Liver (tissue), 9 donors: ENCODE results near the gene TIGD7. TPM values are rescaled to one million over a fixed set of nuclear protein-coding genes. Genes with fewer than 3 reads are reported as not detected.
A peak's percentile ranks its signal among the peaks of the same experiment; 100 is the strongest.

Source experiments
- DNase-seq: peaks from one replicate; pipeline ENCODE4 v3.0.0-alpha.2; 2017; ENCODE audit warnings: low spot score
- H3K27ac ChIP-seq, 2 donors: one replicate each; pipeline ENCODE4 v1.7.0; 2013; ENCODE audit warnings: inconsistent platforms in 2 of 2, low read length in 2 of 2, control low read depth in 1 of 2, low read depth in 1 of 2, mild to moderate bottlenecking in 1 of 2
- H3K27me3 ChIP-seq, 4 donors: one replicate each; pipeline versions ENCODE4 v1.6.1 to v1.7.0; 2013; ENCODE audit warnings: low read length in 3 of 4, inconsistent platforms in 1 of 4, mild to moderate bottlenecking in 1 of 4, moderate library complexity in 1 of 4; ENCODE audit not compliant: control insufficient read depth in 4 of 4, insufficient read depth in 4 of 4
- H3K36me3 ChIP-seq, 4 donors: one replicate each; pipeline versions ENCODE4 v1.6.1 to v1.7.0; 2013; ENCODE audit warnings: low read length in 3 of 4, mild to moderate bottlenecking in 3 of 4, low read depth in 1 of 4, moderate library complexity in 1 of 4; ENCODE audit not compliant: control insufficient read depth in 4 of 4, insufficient read depth in 3 of 4
- H3K4me1 ChIP-seq, 4 donors: one replicate each; pipeline versions ENCODE4 v1.6.1 to v1.7.0; 2013; ENCODE audit warnings: low read length in 3 of 4, mild to moderate bottlenecking in 3 of 4, moderate library complexity in 1 of 4; ENCODE audit not compliant: control insufficient read depth in 4 of 4, insufficient read depth in 4 of 4
- H3K4me3 ChIP-seq, 3 donors: one replicate each; pipeline versions ENCODE4 v1.6.1 to v1.7.0; 2013; ENCODE audit warnings: low read length in 3 of 3, control low read depth in 1 of 3, low read depth in 1 of 3, mild to moderate bottlenecking in 1 of 3
- H3K9ac ChIP-seq, 2 donors: one replicate each; pipeline ENCODE4 v1.7.0; 2013; ENCODE audit warnings: low read length in 2 of 2, mild to moderate bottlenecking in 2 of 2, moderate library complexity in 2 of 2, control low read depth in 1 of 2, low read depth in 1 of 2
- H3K9me3 ChIP-seq, 4 donors: one replicate each; pipeline versions ENCODE4 v1.6.1 to v1.7.0; 2013; ENCODE audit warnings: low read length in 3 of 4; ENCODE audit not compliant: control insufficient read depth in 4 of 4
- EGR1 ChIP-seq, 2 donors: IDR thresholded peaks; 2 replicates each; pipeline ENCODE4 v1.6.1; 2016 to 2018; ENCODE audit warnings: antibody characterized with exemption in 2 of 2, low read depth in 2 of 2
- GABPA ChIP-seq, 2 donors: IDR thresholded peaks in 1 of 2; conservative IDR thresholded peaks in 1 of 2; 2 replicates each; pipeline ENCODE4 v1.6.1; 2016; ENCODE audit warnings: antibody characterized with exemption in 2 of 2, mild to moderate bottlenecking in 1 of 2, moderate library complexity in 1 of 2
- HNF4A ChIP-seq, 2 donors: conservative IDR thresholded peaks; 2 replicates each; pipeline ENCODE4 v1.6.1; 2016; ENCODE audit warnings: antibody characterized with exemption in 2 of 2, mild to moderate bottlenecking in 2 of 2
- JUND ChIP-seq, 2 donors: IDR thresholded peaks; 2 replicates each; pipeline ENCODE4 v1.6.1; 2016; ENCODE audit warnings: antibody characterized with exemption in 2 of 2
- RAD21 ChIP-seq, 2 donors: IDR thresholded peaks; 2 replicates each; pipeline ENCODE4 v1.6.1; 2016; ENCODE audit warnings: antibody characterized with exemption in 2 of 2, mild to moderate bottlenecking in 2 of 2
- RXRA ChIP-seq, 2 donors: IDR thresholded peaks; 2 replicates each; pipeline ENCODE4 v1.6.1; 2017 to 2018; ENCODE audit warnings: antibody characterized with exemption in 2 of 2, mild to moderate bottlenecking in 1 of 2
- TAF1 ChIP-seq: conservative IDR thresholded peaks from 2 replicates; pipeline ENCODE4 v1.6.1; 2016; ENCODE audit warnings: antibody characterized with exemption, mild to moderate bottlenecking
- YY1 ChIP-seq: IDR thresholded peaks from 2 replicates; pipeline ENCODE4 v1.6.1; 2016; ENCODE audit warnings: antibody characterized with exemption, mild to moderate bottlenecking
- WGBS: extraction: QIAGEN DNeasy Blood & Tissue Kit; methylation state at CpG from one replicate; pipeline ENCODE4 v1.1.7; 2013; 5-methylcytosine and 5-hydroxymethylcytosine counted together
- polyA plus RNA-seq, 2 donors: library from polyadenylated mRNA; stranded (reverse) in 1 of 2; unstranded in 1 of 2; fragments of 200-250 nt in 1 of 2; fragments of >200 nt in 1 of 2; fragmentation: Nextera tagmentation in 1 of 2; extraction: Ambion mirVana in 1 of 2; gene quantifications; one replicate each; pipeline versions ENCODE4 v1.2.1 to v1.2.3, GENCODE V29; 2013 to 2015
- total RNA-seq, 2 donors: library from RNA; depleted of rRNA; stranded (reverse); fragments of >200 nt; gene quantifications; one replicate each; pipeline ENCODE4 v1.2.3, GENCODE V29; 2014
- TF ChIP-seq, protein P1 (sequence below): fragments of 150-350 bp; IDR thresholded peaks from 2 replicates; pipeline ENCODE4 v1.5.1; 2017; ENCODE audit warnings: improper control_type of control experiment, low read depth, low read length; ENCODE audit not compliant: missing input control
- TF ChIP-seq, protein P2 (sequence below): IDR thresholded peaks from 2 replicates; pipeline ENCODE4 v1.6.1; 2016; ENCODE audit warnings: antibody characterized with exemption
- TF ChIP-seq, protein P3 (sequence below): IDR thresholded peaks from 2 replicates; pipeline ENCODE4 v1.6.1; 2016; ENCODE audit warnings: antibody characterized with exemption
- TF ChIP-seq, protein P4 (sequence below): IDR thresholded peaks from 2 replicates; pipeline ENCODE4 v1.6.1; 2016; ENCODE audit warnings: antibody characterized with exemption, mild to moderate bottlenecking
- donor health status: healthy.
- donor health status: healthy.
- donor health status: healthy.
- donor health status: healthy.
- donor health status: healthy.

TIGD7 gene, protein sequence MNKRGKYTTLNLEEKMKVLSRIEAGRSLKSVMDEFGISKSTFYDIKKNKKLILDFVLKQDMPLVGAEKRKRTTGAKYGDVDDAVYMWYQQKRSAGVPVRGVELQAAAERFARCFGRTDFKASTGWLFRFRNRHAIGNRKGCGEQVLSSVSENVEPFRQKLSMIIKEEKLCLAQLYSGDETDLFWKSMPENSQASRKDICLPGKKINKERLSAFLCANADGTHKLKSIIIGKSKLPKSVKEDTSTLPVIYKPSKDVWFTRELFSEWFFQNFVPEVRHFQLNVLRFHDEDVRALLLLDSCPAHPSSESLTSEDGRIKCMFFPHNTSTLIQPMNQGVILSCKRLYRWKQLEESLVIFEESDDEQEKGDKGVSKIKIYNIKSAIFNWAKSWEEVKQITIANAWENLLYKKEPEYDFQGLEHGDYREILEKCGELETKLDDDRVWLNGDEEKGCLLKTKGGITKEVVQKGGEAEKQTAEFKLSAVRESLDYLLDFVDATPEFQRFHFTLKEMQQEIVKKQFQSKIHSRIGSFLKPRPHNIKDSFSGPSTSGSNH
- 1 to 10 TPM; 1.8 to 2.6 TPM for total RNA-seq
- under 1 TPM; 0.58 to 0.71 TPM for polyA plus RNA-seq

DNA sequence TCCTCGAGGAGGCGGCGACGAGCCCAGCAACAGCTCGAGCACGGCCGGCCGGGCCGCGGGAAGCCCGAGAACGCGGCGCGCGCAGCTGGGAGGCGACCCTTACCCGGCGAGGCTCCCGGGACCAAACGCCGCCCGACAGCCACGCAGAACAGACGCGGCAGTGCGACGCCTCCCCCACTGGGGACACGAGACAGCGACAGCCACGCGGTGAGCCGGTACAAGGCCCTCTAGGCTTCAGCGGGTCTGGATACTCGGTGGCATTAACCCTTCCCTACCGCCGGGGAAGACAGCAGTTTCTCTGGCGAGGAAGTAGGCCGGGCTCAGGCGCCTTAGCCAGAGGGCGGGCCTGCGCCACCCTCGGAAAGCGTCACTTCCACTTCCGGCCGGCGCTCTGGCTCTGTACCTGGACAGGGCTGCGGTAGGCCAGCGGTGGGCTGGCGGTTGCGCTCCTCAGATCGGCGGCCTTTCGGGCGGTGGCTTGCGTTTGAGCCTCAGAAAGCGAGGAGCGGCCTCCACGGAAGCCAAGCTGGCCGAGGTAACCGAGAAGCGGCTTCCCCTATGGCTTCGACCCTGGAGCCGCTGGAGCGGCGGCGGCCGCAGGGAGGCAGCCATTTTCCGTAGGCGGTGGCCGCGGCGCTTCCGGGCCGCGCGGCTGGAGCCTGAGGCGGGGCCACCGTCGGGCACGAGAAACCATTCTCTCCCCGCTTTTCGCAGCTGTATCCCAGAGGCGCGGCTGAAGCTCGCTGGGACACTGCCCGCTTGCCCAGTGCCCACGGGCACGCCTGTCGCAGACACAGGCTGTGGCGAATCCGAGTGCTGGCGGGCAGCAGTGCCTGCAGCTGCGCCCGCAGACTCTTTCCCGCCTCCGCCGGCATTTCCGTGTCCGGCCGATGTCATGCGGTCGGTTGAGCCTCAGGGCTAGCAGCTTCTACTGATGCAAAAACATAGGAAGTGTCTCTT, at the start of gene TIGD7, which contains the start of gene ZNF75A:
TIGD7 (minus strand) TSS at position 322 of the 960 bp plus-strand sequence. CDS start 4,816 bp downstream, outside the sequence.
ZNF75A (plus strand) TSS at position 389 of the 960 bp plus-strand sequence. CDS start 2,932 bp downstream, outside the sequence.
- Histone ChIP-seq H3K9me3 (peaks cover 29 to 44% (median 40%) of the 10 kb centered on the region in 4 donors), H3K9ac (peak within 1 kb of the TSS; percentile 64 to 84), H3K27me3 (no peaks in the 10 kb centered on the region), H3K27ac (peak within 1 kb of the TSS; percentile 90 to 95), H3K4me1 (peaks cover 3 to 14% (median 10%) of the 10 kb centered on the region in 4 donors), H3K4me3 (peak within 1 kb of the TSS; percentile 83 to 100 (median 98)), H3K36me3 (peaks cover 8 to 40% (median 37%) of the 10 kb centered on the region in 4 donors)
- TF ChIP-seq EGR1 (IDR thresholded peaks at IDR 0.05; ENCODE audit: low read depth in 2 of 2) (peak; percentile 49 to 70), YY1 (peak; percentile 97), GABPA (IDR thresholded peaks at IDR 0.05 in 1 of 2, conservative IDR thresholded peaks at IDR 0.05 in 1 of 2) (peak; percentile 77 to 94), TAF1 (no peak), RXRA (IDR thresholded peaks at IDR 0.05) (peak in 1 of 2 donors; percentile 10), RAD21 (IDR thresholded peaks at IDR 0.05) (peak in 1 of 2 donors; percentile 24)
- TF ChIP-seq, protein P1, sequence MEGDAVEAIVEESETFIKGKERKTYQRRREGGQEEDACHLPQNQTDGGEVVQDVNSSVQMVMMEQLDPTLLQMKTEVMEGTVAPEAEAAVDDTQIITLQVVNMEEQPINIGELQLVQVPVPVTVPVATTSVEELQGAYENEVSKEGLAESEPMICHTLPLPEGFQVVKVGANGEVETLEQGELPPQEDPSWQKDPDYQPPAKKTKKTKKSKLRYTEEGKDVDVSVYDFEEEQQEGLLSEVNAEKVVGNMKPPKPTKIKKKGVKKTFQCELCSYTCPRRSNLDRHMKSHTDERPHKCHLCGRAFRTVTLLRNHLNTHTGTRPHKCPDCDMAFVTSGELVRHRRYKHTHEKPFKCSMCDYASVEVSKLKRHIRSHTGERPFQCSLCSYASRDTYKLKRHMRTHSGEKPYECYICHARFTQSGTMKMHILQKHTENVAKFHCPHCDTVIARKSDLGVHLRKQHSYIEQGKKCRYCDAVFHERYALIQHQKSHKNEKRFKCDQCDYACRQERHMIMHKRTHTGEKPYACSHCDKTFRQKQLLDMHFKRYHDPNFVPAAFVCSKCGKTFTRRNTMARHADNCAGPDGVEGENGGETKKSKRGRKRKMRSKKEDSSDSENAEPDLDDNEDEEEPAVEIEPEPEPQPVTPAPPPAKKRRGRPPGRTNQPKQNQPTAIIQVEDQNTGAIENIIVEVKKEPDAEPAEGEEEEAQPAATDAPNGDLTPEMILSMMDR: peak; percentile 0
- TF ChIP-seq, protein P2, sequence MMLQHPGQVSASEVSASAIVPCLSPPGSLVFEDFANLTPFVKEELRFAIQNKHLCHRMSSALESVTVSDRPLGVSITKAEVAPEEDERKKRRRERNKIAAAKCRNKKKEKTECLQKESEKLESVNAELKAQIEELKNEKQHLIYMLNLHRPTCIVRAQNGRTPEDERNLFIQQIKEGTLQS: no peak
- TF ChIP-seq, protein P3, sequence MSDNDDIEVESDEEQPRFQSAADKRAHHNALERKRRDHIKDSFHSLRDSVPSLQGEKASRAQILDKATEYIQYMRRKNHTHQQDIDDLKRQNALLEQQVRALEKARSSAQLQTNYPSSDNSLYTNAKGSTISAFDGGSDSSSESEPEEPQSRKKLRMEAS: peak; percentile 81
- TF ChIP-seq, protein P4, sequence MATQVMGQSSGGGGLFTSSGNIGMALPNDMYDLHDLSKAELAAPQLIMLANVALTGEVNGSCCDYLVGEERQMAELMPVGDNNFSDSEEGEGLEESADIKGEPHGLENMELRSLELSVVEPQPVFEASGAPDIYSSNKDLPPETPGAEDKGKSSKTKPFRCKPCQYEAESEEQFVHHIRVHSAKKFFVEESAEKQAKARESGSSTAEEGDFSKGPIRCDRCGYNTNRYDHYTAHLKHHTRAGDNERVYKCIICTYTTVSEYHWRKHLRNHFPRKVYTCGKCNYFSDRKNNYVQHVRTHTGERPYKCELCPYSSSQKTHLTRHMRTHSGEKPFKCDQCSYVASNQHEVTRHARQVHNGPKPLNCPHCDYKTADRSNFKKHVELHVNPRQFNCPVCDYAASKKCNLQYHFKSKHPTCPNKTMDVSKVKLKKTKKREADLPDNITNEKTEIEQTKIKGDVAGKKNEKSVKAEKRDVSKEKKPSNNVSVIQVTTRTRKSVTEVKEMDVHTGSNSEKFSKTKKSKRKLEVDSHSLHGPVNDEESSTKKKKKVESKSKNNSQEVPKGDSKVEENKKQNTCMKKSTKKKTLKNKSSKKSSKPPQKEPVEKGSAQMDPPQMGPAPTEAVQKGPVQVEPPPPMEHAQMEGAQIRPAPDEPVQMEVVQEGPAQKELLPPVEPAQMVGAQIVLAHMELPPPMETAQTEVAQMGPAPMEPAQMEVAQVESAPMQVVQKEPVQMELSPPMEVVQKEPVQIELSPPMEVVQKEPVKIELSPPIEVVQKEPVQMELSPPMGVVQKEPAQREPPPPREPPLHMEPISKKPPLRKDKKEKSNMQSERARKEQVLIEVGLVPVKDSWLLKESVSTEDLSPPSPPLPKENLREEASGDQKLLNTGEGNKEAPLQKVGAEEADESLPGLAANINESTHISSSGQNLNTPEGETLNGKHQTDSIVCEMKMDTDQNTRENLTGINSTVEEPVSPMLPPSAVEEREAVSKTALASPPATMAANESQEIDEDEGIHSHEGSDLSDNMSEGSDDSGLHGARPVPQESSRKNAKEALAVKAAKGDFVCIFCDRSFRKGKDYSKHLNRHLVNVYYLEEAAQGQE: peak; percentile 38
- DNase-seq: peak; percentile 86
- WGBS: 4% methylated on average over 103 of the region's 103 CpGs

DNA sequence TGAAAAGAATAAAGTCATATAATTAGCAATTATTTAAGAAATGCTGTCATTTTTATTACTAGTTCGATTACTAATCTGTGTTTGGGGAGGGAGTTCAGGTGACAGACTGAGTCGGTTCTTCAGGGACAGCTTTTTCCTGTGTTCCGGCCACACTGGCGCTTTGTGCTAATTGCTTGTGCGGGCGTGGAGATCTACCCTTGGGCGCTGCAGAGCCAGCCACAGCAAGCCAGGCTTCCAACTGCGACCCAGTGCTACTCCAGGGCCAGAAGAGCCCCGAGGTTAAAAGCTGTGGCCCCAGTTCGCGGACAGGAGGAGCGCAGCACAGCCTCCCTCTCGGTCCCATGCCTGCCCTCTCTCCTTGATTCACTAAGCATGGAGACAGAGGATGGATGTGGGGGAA, 43.9 kb upstream of the TIGD7 start:
- H3K4me3 ChIP-seq: no peak overlapping the region
- H3K9me3 ChIP-seq: peaks cover 0 to 3% (median 0%) of the 10 kb centered on the region in 4 donors
- H3K27me3 ChIP-seq: no peaks in the 10 kb centered on the region
- no peak overlapping the region for H3K27ac ChIP-seq
- DNase-seq: no peak
- no peaks in the 10 kb centered on the region for H3K36me3 ChIP-seq
- no peaks in the 10 kb centered on the region for H3K4me1 ChIP-seq
- WGBS: 66% methylated on average over 13 of the region's 13 CpGs
- H3K9ac ChIP-seq: no peak overlapping the region
- TF ChIP-seq YY1: no peak
- TF ChIP-seq, protein P2: no peak
- no peak for TF ChIP-seq HNF4A (conservative IDR thresholded peaks at IDR 0.05)
- TF ChIP-seq TAF1: no peak
- no peak for TF ChIP-seq RAD21 (IDR thresholded peaks at IDR 0.05)
- no peak for TF ChIP-seq JUND (IDR thresholded peaks at IDR 0.05)
- no peak for TF ChIP-seq GABPA (IDR thresholded peaks at IDR 0.05 in 1 of 2, conservative IDR thresholded peaks at IDR 0.05 in 1 of 2)
- TF ChIP-seq, protein P1: no peak
- TF ChIP-seq, protein P4: no peak
